Psoas muscle (tissue), 8 donors: ENCODE measurements around the gene DRAXIN. TPM values are rescaled to one million over a fixed set of nuclear protein-coding genes. Genes with fewer than 3 reads are reported as not detected.

ENCODE experiments used
- ATAC-seq, 4 donors: fragments of 200-7000 bp; cut with Tn5 transposase; one replicate each; pipeline ENCODE4 v1.9.1; 2020; ENCODE audit warnings: moderate library complexity in 3 of 4, mild to moderate bottlenecking in 2 of 4
- DNase-seq, 2 donors: peaks; one replicate each; pipeline ENCODE4 v3.0.0-alpha.2; 2020
- H3K27ac ChIP-seq: fragments of 200-600 bp; one replicate; pipeline ENCODE4 v1.8.0; 2022
- H3K27me3 ChIP-seq, 3 donors: fragments of 200-600 bp in 1 of 3; one replicate each; pipeline versions ENCODE4 v1.6.1 to v1.8.0; 2013 to 2022; ENCODE audit warnings: low read length in 2 of 3, mild to moderate bottlenecking in 2 of 3, moderate library complexity in 1 of 3; ENCODE audit not compliant: insufficient read depth in 3 of 3
- H3K36me3 ChIP-seq, 2 donors: fragments of 200-600 bp in 1 of 2; one replicate each; pipeline versions ENCODE4 v1.6.1 to v1.8.0; 2013 to 2022; ENCODE audit warnings: low read depth in 1 of 2, mild to moderate bottlenecking in 1 of 2, moderate library complexity in 1 of 2; ENCODE audit not compliant: insufficient read depth in 1 of 2
- H3K4me1 ChIP-seq: fragments of 200-600 bp; one replicate; pipeline ENCODE4 v1.8.0; 2022
- H3K4me3 ChIP-seq: fragments of 200-600 bp; one replicate; pipeline ENCODE4 v1.8.0; 2022; ENCODE audit warnings: mild to moderate bottlenecking
- H3K9me3 ChIP-seq: fragments of 200-600 bp; one replicate; pipeline ENCODE4 v1.8.0; 2022
- WGBS, 3 donors: extraction: QIAGEN DNeasy Blood & Tissue Kit; methylation state at CpG; one replicate each; pipeline versions ENCODE4 v1.1.6 to v1.1.7; 2013; 5-methylcytosine and 5-hydroxymethylcytosine counted together
- intact Hi-C, 2 donors: fragments of 100-400 bp; cut with DNase I; formaldehyde crosslinking; loops; one replicate each; pipeline versions ENCODE4 v1.11.0 to v1.14.2; 2022
- polyA plus RNA-seq, 3 donors: library from polyadenylated mRNA; stranded (reverse); fragments of 200-250 nt; gene quantifications; one replicate each; pipeline ENCODE4 v1.2.3, GENCODE V29; 2013
- total RNA-seq, 4 donors: library from RNA; stranded (reverse); fragmentation: NEBNext Ultra II Directional in 2 of 4; extraction: Animal tissue kit (Norgen Biotek cat#: 25700) in 2 of 4; gene quantifications; one replicate each; pipeline versions ENCODE4 v1.2.1 to v1.2.4, GENCODE V29; 2021 to 2023
- TF ChIP-seq, protein P1 (sequence below): fragments of 200-600 bp; IDR thresholded peaks from one replicate; pipeline ENCODE4 v1.8.0; 2022; ENCODE audit warnings: antibody characterized with exemption
- donor health status: healthy with polysubstance abuse.
- donor health status: DM: no; HTN: no; CAD: no; lungs with moderate emphysema.
- donor health status: Bipolar disorder and iron deficiency.
- donor health status: healthy.
- donor health status: DM: yes; HTN: yes; CAD: no.
- donor health status: DM: no; HTN: no; CAD: no.
- donor health status: DM: no; HTN: no; CAD: no.
- donor health status: DM: yes; HTN: yes; CAD: no.

DRAXIN gene
- total and polyA plus RNA-seq, 7 donors = 0.01 to 0.65 (median 0.04) TPM; not detected in 4

DNA sequence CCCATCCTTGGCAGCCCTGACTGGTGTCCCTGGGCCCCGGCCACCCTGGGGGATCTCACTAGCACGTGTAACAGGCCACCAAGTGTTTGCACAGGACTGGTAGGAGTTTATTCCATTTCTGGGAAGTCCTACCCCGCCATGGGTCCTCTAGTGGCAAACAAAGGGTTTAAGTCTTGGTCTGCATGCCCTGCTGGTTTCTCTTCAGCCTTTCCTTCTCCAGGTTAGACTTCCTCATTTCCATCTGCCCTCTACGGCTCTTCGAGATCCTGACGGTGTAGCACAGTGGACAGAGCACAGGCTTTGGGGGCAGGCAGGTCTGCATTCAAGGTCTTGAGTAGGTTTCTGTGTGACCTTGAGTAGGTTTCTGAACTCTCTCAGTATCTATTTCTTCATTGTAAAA is 47.3 kb downstream of the DRAXIN start:
- intact Hi-C loops = loop anchor here in 1 of 2 donors (5.0 to 10.0 kb wide), 2 partner anchors 49 to 464 kb away; partner anchors contain the start of gene UBIAD1
- Histone ChIP-seq H3K27me3 (no peaks in the 10 kb centered on the region), H3K36me3 (no peaks in the 10 kb centered on the region), H3K4me3 (no peak overlapping the region), H3K27ac (no peak overlapping the region), H3K4me1 (peaks cover 17% of the 10 kb centered on the region), H3K9me3 (no peaks in the 10 kb centered on the region)
- no peak for ATAC-seq
- DNase-seq = no peak
- TF ChIP-seq, protein P1, sequence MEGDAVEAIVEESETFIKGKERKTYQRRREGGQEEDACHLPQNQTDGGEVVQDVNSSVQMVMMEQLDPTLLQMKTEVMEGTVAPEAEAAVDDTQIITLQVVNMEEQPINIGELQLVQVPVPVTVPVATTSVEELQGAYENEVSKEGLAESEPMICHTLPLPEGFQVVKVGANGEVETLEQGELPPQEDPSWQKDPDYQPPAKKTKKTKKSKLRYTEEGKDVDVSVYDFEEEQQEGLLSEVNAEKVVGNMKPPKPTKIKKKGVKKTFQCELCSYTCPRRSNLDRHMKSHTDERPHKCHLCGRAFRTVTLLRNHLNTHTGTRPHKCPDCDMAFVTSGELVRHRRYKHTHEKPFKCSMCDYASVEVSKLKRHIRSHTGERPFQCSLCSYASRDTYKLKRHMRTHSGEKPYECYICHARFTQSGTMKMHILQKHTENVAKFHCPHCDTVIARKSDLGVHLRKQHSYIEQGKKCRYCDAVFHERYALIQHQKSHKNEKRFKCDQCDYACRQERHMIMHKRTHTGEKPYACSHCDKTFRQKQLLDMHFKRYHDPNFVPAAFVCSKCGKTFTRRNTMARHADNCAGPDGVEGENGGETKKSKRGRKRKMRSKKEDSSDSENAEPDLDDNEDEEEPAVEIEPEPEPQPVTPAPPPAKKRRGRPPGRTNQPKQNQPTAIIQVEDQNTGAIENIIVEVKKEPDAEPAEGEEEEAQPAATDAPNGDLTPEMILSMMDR = no peak
- 83 to 92% (median 87%) methylated on average over 6 of the region's 6 CpGs for WGBS, 3 donors

DNA sequence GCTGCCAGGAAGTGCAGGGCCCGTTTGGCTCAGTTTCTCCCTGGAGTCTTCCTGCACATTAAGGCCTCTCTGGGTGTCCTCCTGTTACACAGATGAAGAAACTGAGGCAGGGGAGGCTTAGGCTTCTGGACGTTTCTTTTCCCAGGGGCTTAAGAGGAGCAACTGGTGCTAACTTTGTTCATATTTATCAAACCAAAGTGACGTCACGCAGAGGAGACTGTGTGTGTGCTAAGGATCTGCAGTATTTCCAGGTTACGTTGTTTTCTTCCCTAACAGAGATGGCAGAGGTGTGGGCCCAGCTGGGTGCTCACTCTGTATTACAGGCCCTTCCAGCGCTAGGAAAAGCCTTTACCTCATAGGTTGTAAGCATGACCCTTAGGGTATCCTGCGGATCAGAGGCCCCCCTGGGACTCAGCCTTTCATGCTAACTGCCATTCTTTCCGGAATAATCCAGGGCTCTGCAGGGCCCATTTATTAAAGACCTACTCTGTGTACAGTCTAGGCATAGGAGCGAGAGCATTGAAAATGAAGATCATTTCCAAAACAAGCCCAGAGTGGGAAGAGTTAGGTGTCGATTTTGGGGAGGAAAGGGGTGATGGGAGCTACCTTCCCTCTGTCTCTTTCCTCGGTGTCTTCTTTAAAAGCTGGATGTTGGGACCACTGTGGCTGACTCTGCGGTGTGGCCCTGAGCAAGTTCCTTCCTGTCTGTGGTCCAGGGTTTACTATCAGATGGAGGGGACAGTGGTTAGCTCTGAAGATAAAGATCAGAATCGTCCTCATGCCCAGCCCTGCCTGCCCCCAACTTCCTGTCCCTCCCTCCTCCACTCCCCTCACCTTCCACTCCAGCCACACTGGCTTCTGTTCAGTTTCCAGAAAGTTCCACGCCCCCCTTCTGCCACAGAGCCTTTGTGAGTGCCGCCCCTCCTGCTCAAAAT is 49.0 kb downstream of the DRAXIN start:
- Histone ChIP-seq H3K36me3 (peaks cover 0 to 8% of the 10 kb centered on the region in 2 donors), H3K4me3 (no peak overlapping the region), H3K4me1 (peaks cover 17% of the 10 kb centered on the region), H3K27me3 (no peaks in the 10 kb centered on the region), H3K9me3 (no peaks in the 10 kb centered on the region), H3K27ac (no peak overlapping the region)
- WGBS, 3 donors = 70 to 72% (median 71%) methylated on average over 15 of the region's 15 CpGs
- ATAC-seq (no peak), DNase-seq (no peak)
- intact Hi-C loops = no loop called here
- TF ChIP-seq, protein P1 = no peak

DNA sequence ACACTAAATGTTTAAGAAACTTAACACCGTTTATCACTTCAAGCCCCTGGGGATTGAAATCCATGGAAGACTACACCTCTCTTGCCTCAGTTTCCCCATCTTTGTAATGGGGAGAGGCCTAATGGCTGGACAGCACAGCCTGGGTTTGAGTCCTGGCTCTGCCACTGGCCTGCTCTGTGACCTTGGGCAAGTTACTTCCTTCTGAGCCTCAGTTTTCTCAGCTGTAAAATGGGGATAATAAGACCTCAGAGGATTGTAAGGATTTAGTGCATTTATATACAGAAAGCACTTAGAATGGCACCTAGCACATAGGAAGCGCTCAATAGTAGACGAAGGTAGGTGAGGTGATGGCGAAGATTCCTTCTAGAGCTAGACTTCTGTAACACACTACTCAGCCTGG is 50.0 kb downstream of the DRAXIN start:
- no peaks in the 10 kb centered on the region for H3K27me3 ChIP-seq
- DNase-seq (no peak), ATAC-seq (no peak)
- H3K27ac ChIP-seq = no peak overlapping the region
- H3K36me3 ChIP-seq = peaks cover 0 to 17% of the 10 kb centered on the region in 2 donors
- H3K4me3 ChIP-seq = no peak overlapping the region
- WGBS, 3 donors = 89 to 91% (median 91%) methylated on average over 4 of the region's 4 CpGs
- TF ChIP-seq, protein P1 = no peak
- intact Hi-C loops = no loop called here
- H3K9me3 ChIP-seq = no peaks in the 10 kb centered on the region
- peaks cover 17% of the 10 kb centered on the region for H3K4me1 ChIP-seq

DNA sequence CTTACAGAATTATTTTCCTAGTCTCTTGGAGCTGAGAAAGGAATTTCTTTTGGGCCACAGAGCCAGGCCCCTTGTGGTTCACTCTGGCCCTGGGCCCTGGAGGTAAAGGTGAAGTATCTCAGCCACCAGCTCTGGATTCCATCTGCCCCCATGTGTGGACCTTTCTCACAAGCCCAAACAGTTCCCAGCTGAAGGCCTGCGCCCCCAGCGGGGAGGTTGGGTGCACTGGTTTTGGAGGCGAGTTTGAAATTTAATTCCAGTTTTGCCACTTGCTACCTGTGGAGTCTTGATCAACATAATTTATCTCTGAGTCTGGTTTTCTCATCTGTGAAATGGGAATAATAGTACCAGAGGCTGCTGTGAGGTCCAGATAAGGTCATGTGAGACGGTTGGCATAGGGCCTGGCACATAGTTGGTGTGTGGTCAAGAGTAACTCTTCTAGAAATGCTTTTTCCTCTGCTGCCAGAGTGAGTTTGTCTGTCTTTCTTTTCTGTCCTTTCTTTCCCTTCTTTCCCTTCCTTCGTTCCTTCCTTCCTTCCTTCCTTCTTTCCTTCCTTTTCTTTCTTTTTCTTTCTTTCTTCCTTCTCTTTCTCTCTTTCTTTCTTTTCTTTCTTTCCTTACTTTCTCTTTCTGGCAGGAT is 50.5 kb downstream of the DRAXIN start:
- intact Hi-C loops = no loop called here
- Histone ChIP-seq H3K27me3 (no peaks in the 10 kb centered on the region), H3K4me1 (peaks cover 12% of the 10 kb centered on the region), H3K9me3 (no peaks in the 10 kb centered on the region), H3K4me3 (no peak overlapping the region), H3K27ac (no peak overlapping the region), H3K36me3 (peaks cover 2 to 23% of the 10 kb centered on the region in 2 donors)
- WGBS, 3 donors = 76 to 86% (median 85%) methylated on average over 5 of the region's 5 CpGs
- no peak for ATAC-seq
- no peak for DNase-seq
- TF ChIP-seq, protein P1 = no peak
